SU-DHL-6 (cell line): ENCODE data around the gene SYNJ2.

Source experiments
- H2AFZ ChIP-seq: fragments of 200-600 bp; sonication (generic); 2 replicates; pipeline ENCODE4 v1.6.1; 2014; ENCODE audit warnings: low read depth, mild to moderate bottlenecking, moderate library complexity, mixed read lengths, antibody characterized with exemption, low read length; ENCODE audit not compliant: severe bottlenecking
- H3F3A ChIP-seq: fragments of 200-600 bp; shearing (Covaris generic); 2 replicates; pipeline ENCODE4 v1.6.0; 2016; ENCODE audit warnings: antibody characterized with exemption, mild to moderate bottlenecking; ENCODE audit not compliant: insufficient read depth
- H3K27ac ChIP-seq: fragments of 200-600 bp; sonication (generic); 2 replicates; pipeline ENCODE4 v1.5.1; 2016; ENCODE audit warnings: low read depth, mild to moderate bottlenecking, low read length, moderate library complexity, mixed read lengths
- H3K27me3 ChIP-seq: fragments of 200-600 bp; sonication (generic), shearing (Covaris generic); 2 replicates; pipeline ENCODE4 v1.6.0; 2014; ENCODE audit warnings: mild to moderate bottlenecking, low read length
- H3K36me3 ChIP-seq: fragments of 200-600 bp; sonication (generic); 2 replicates; pipeline ENCODE4 v1.6.1; 2014; ENCODE audit warnings: mild to moderate bottlenecking, low read length, mixed read lengths
- H3K4me2 ChIP-seq: fragments of 300-600, 200-600 bp; shearing (Covaris generic), sonication (generic); 2 replicates; pipeline ENCODE4 v1.6.0; 2014; ENCODE audit warnings: low read length, low read depth, mild to moderate bottlenecking; ENCODE audit not compliant: poor library complexity, severe bottlenecking
- H3K4me3 ChIP-seq: fragments of 200-600 bp; sonication (generic); 2 replicates; pipeline ENCODE4 v1.5.1; 2014; ENCODE audit warnings: antibody characterized with exemption, low read length, mild to moderate bottlenecking, mixed read lengths; ENCODE audit not compliant: insufficient read depth, poor library complexity, severe bottlenecking
- H3K79me2 ChIP-seq: fragments of 200-600 bp; sonication (generic); 2 replicates; pipeline ENCODE4 v1.6.1; 2014; ENCODE audit warnings: mild to moderate bottlenecking, low read length, moderate library complexity; ENCODE audit not compliant: insufficient read depth
- H3K9ac ChIP-seq: fragments of 200-600 bp; sonication (generic); 2 replicates; pipeline ENCODE4 v1.7.0; 2014; ENCODE audit warnings: mild to moderate bottlenecking, low read length
- H3K9me2 ChIP-seq: fragments of 200-600 bp; sonication (generic); replicated peaks from 2 replicates; pipeline ENCODE4 v1.6.1; 2014; ENCODE audit warnings: low read length; ENCODE audit not compliant: insufficient read depth
- H3K9me3 ChIP-seq: fragments of 200-600 bp; sonication (generic); 2 replicates; pipeline ENCODE4 v1.6.1; 2014; ENCODE audit warnings: low read length, mixed read lengths; ENCODE audit not compliant: insufficient read depth
- H4K20me1 ChIP-seq: fragments of 200-600 bp; sonication (generic); 2 replicates; pipeline ENCODE4 v1.6.1; 2014; ENCODE audit warnings: low read depth, mild to moderate bottlenecking, antibody characterized with exemption, low read length, moderate library complexity, mixed read lengths
- EZH2phosphoT487 ChIP-seq: fragments of 200-600 bp; sonication (generic), shearing (Covaris generic); conservative IDR thresholded peaks from 2 replicates; pipeline ENCODE4 v1.6.1; 2018; ENCODE audit warnings: mild to moderate bottlenecking, antibody characterized with exemption, low read length, moderate library complexity, mixed read lengths
- TF ChIP-seq, protein P1 (sequence below): fragments of 200-600 bp; sonication (generic); IDR thresholded peaks from one replicate; pipeline ENCODE4 v1.5.1; 2017; ENCODE audit warnings: antibody characterized with exemption, mild to moderate bottlenecking, low read length, moderate library complexity; ENCODE audit not compliant: insufficient read depth, poor library complexity, severe bottlenecking

Gene SYNJ2

DNA sequence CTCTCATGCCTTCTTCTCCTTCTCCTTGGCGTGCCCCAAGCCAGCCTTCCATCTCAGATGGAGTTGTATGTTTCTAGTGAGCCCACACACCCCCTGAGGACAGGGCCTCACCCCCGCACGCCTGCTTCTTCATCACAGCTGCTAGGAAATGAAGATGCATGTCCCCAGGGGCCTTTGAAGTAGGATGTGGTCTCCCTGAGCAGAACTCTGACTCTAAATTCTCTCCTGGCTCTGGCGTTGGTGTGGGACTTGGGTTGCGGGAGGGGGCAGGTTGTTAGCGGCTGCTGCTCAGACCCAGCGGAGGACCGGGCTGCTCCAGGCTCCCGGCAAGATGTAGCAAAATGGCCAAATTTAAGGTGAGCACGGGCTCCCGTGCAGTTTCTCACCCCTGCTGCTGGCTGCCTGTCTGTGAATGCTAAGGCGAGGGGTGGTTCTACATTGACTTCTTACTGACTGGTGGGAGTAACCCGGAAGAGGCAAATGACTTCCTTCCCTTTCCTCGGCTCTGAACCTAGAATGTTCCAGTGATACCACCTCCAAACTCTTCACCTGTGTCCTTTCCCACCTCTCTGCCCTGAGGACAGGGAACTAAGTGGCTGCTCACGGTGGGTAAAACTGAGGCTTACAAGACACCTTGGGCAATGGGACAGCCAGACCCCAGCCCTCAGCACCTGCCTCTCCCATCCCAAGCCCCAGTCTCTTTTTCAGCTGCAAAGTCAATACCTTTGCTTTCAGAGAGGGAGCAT lies 8.8 kb downstream of the SYNJ2 start:
- Histone ChIP-seq H3K9me2 (no peaks in the 10 kb centered on the region), H3K27ac (no peak overlapping the region), H4K20me1 (no peaks in the 10 kb centered on the region), H3K36me3 (no peaks in the 10 kb centered on the region), H3K4me2 (no peak overlapping the region), H3K9ac (no peak overlapping the region), H3K9me3 (no peaks in the 10 kb centered on the region), H2AFZ (no peak overlapping the region), H3K79me2 (no peaks in the 10 kb centered on the region), H3K27me3 (no peaks in the 10 kb centered on the region), H3F3A (no peaks in the 10 kb centered on the region), H3K4me3 (no peak overlapping the region)
- TF ChIP-seq, protein P1, sequence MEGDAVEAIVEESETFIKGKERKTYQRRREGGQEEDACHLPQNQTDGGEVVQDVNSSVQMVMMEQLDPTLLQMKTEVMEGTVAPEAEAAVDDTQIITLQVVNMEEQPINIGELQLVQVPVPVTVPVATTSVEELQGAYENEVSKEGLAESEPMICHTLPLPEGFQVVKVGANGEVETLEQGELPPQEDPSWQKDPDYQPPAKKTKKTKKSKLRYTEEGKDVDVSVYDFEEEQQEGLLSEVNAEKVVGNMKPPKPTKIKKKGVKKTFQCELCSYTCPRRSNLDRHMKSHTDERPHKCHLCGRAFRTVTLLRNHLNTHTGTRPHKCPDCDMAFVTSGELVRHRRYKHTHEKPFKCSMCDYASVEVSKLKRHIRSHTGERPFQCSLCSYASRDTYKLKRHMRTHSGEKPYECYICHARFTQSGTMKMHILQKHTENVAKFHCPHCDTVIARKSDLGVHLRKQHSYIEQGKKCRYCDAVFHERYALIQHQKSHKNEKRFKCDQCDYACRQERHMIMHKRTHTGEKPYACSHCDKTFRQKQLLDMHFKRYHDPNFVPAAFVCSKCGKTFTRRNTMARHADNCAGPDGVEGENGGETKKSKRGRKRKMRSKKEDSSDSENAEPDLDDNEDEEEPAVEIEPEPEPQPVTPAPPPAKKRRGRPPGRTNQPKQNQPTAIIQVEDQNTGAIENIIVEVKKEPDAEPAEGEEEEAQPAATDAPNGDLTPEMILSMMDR = no peak
- TF ChIP-seq EZH2phosphoT487 = no peak

DNA sequence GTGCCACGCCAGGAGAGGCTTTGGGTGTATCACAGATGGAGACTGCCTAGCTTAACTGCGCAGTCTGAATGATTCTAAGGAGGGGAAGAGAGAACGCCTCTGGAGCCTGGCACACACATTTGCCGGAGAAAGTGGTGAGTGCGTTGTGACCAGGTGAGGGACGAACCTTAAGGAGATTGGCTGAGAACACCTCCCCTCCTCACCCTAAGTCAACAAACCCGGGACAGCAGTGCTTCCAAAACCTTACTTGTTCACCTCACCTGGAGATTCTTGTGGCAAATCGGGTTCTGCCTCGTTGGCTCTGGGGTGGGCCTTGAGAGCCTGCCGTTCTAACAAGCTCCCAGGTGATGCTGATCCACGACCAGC lies 9.4 kb downstream of the SYNJ2 start:
- Histone ChIP-seq H4K20me1 (no peaks in the 10 kb centered on the region), H3K27me3 (no peaks in the 10 kb centered on the region), H3K9ac (no peak overlapping the region), H3K27ac (no peak overlapping the region), H3K4me2 (no peak overlapping the region), H2AFZ (no peak overlapping the region), H3K9me2 (no peaks in the 10 kb centered on the region), H3K79me2 (no peaks in the 10 kb centered on the region), H3F3A (no peaks in the 10 kb centered on the region), H3K36me3 (no peaks in the 10 kb centered on the region), H3K9me3 (no peaks in the 10 kb centered on the region), H3K4me3 (no peak overlapping the region)
- TF ChIP-seq EZH2phosphoT487 = no peak
- TF ChIP-seq, protein P1 = no peak

DNA sequence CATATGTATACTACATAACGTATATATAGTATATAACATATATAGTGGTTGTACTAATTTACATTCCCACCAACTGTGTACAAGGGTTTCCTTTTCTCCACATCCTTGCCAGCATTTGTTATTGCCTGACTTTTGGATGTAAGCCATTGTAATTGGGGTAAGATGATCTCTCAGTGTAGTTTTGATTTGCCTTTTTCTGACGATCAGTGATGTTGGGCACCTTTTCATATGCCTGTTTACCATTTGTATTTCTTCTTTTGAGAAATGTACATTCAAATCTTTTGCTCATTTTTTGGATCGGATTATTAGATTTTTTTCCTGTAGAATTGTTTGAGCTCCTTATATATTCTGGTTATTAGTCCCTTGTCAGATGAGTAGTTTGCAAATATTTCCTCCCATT lies 11.4 kb downstream of the SYNJ2 start:
- TF ChIP-seq, protein P1 = no peak
- TF ChIP-seq EZH2phosphoT487 = no peak
- Histone ChIP-seq H3K4me2 (no peak overlapping the region), H3K9ac (no peak overlapping the region), H3K79me2 (no peaks in the 10 kb centered on the region), H4K20me1 (no peaks in the 10 kb centered on the region), H3K27ac (no peak overlapping the region), H3K27me3 (no peaks in the 10 kb centered on the region), H3K9me2 (no peaks in the 10 kb centered on the region), H3K9me3 (no peaks in the 10 kb centered on the region), H3K36me3 (no peaks in the 10 kb centered on the region), H3K4me3 (no peak overlapping the region), H3F3A (no peaks in the 10 kb centered on the region), H2AFZ (no peak overlapping the region)
